CD14-positive monocyte (primary cell): ENCODE measurements around the gene ASPA. TPM values are rescaled to one million over a fixed set of nuclear protein-coding genes. Genes with fewer than 3 reads are reported as not detected.
"Not testable (repeated sequence)": the region's sequence is repeated elsewhere in the genome, so short reads cannot be mapped to it uniquely, and the experiment has no call there.

Experiments
- DNase-seq, 3 donors: peaks; one replicate each; pipeline ENCODE4 v3.0.0-alpha.2; 2011 to 2022
- H2AFZ ChIP-seq: 2 replicates; pipeline ENCODE4 v1.6.0; 2012; ENCODE audit warnings: mild to moderate bottlenecking, low read depth, low read length, inconsistent platforms; ENCODE audit not compliant: insufficient read depth, poor library complexity, severe bottlenecking
- H3K27ac ChIP-seq, 2 donors: 1 replicate in 1 of 2; 2 replicates in 1 of 2; pipeline ENCODE4 v1.5.1; 2012 to 2013; ENCODE audit warnings: low read length in 2 of 2, control low read depth in 1 of 2, inconsistent platforms in 1 of 2, low read depth in 1 of 2, mild to moderate bottlenecking in 1 of 2
- H3K27me3 ChIP-seq, 2 donors: one replicate each; pipeline versions ENCODE4 v1.6.0 to v1.6.1; 2011 to 2013; ENCODE audit warnings: low read length in 2 of 2; ENCODE audit not compliant: control insufficient read depth in 2 of 2, insufficient read depth in 2 of 2
- H3K36me3 ChIP-seq, 2 donors: replicated peaks in 1 of 2; 1 replicate in 1 of 2; 2 replicates in 1 of 2; pipeline versions ENCODE4 v1.5.1 to v1.6.1; 2012 to 2013; ENCODE audit warnings: low read length in 2 of 2, control low read depth in 1 of 2, inconsistent platforms in 1 of 2, mild to moderate bottlenecking in 1 of 2; ENCODE audit not compliant: insufficient read depth in 2 of 2, control insufficient read depth in 1 of 2
- H3K4me1 ChIP-seq, 2 donors: 1 replicate in 1 of 2; 2 replicates in 1 of 2; pipeline versions ENCODE4 v1.5.1 to v1.6.1; 2012 to 2013; ENCODE audit warnings: low read length in 2 of 2, control low read depth in 1 of 2, inconsistent platforms in 1 of 2, mild to moderate bottlenecking in 1 of 2, moderate library complexity in 1 of 2; ENCODE audit not compliant: insufficient read depth in 2 of 2, control insufficient read depth in 1 of 2
- H3K4me2 ChIP-seq: replicated peaks from 2 replicates; pipeline ENCODE3; 2012; ENCODE audit warnings: low read length, moderate library complexity, mild to moderate bottlenecking; ENCODE audit not compliant: poor library complexity, severe bottlenecking; ENCODE audit errors: extremely low read depth
- H3K4me3 ChIP-seq, 3 experiments: fragments of 200-600 bp in 1 of 3; sonication (generic) in 1 of 3; replicated peaks in 1 of 3; 1 replicate in 2 of 3; 2 replicates in 1 of 3; pipeline ENCODE4 v1.5.1; 2011 to 2013; ENCODE audit warnings: low read length in 3 of 3, mild to moderate bottlenecking in 3 of 3, control low read depth in 2 of 3, low read depth in 2 of 3, inconsistent platforms in 1 of 3, moderate library complexity in 1 of 3
- H3K79me2 ChIP-seq: 2 replicates; pipeline ENCODE4 v1.6.0; 2012; ENCODE audit warnings: mild to moderate bottlenecking, control low read depth, inconsistent platforms, low read length, moderate library complexity; ENCODE audit not compliant: insufficient read depth
- H3K9ac ChIP-seq: 2 replicates; pipeline ENCODE4 v1.6.0; 2017; ENCODE audit warnings: low read length, mild to moderate bottlenecking; ENCODE audit not compliant: insufficient read depth, poor library complexity, severe bottlenecking
- H3K9me3 ChIP-seq, 2 donors: replicated peaks in 1 of 2; 1 replicate in 1 of 2; 2 replicates in 1 of 2; pipeline versions ENCODE4 v1.5.1 to v1.6.1; 2012 to 2013; ENCODE audit warnings: low read length in 2 of 2, control low read depth in 1 of 2; ENCODE audit not compliant: control insufficient read depth in 1 of 2, insufficient read depth in 1 of 2
- H4K20me1 ChIP-seq: 2 replicates; pipeline ENCODE4 v1.6.0; 2012; ENCODE audit warnings: mild to moderate bottlenecking, low read length, control low read depth, moderate library complexity; ENCODE audit not compliant: insufficient read depth
- H3K27ac Mint-ChIP-seq, 7 donors: one replicate each; pipeline ENCODE4 v1.8.0; 2020; ENCODE audit warnings: mild to moderate bottlenecking in 7 of 7, mixed read lengths in 7 of 7, moderate library complexity in 6 of 7, inconsistent platforms in 2 of 7
- H3K27me3 Mint-ChIP-seq, 3 donors: one replicate each; pipeline ENCODE4 v1.8.0; 2021 to 2022; ENCODE audit warnings: low read depth in 3 of 3, mild to moderate bottlenecking in 3 of 3, mixed read lengths in 3 of 3, moderate library complexity in 3 of 3, inconsistent platforms in 1 of 3
- H3K36me3 Mint-ChIP-seq, 2 donors: one replicate each; pipeline ENCODE4 v1.8.0; 2020; ENCODE audit warnings: mixed read lengths in 2 of 2, inconsistent platforms in 1 of 2, mild to moderate bottlenecking in 1 of 2
- H3K4me1 Mint-ChIP-seq: one replicate; pipeline ENCODE4 v1.8.0; 2020; ENCODE audit warnings: mild to moderate bottlenecking, mixed read lengths
- H3K4me3 Mint-ChIP-seq, 2 donors: one replicate each; pipeline ENCODE4 v1.8.0; 2020; ENCODE audit warnings: mild to moderate bottlenecking in 2 of 2, mixed read lengths in 2 of 2, moderate library complexity in 1 of 2
- H3K9me3 Mint-ChIP-seq, 7 donors: one replicate each; pipeline ENCODE4 v1.8.0; 2020 to 2022; ENCODE audit warnings: mixed read lengths in 7 of 7, mild to moderate bottlenecking in 6 of 7, moderate library complexity in 6 of 7, inconsistent platforms in 2 of 7
- CTCF ChIP-seq: fragments of 200-600 bp; IDR thresholded peaks from one replicate; pipeline ENCODE4 v1.8.0; 2022; ENCODE audit warnings: antibody characterized with exemption, mild to moderate bottlenecking
- WGBS: methylation state at CpG from one replicate; pipeline ENCODE4 v1.1.5; 2013; ENCODE audit warnings: missing lambda C conversion rate; ENCODE audit not compliant: insufficient coverage; 5-methylcytosine and 5-hydroxymethylcytosine counted together
- intact Hi-C, 2 donors: fragments of 100-400 bp; cut with micrococcal nuclease; formaldehyde crosslinking; loops; one replicate each; pipeline versions ENCODE4 v1.15.0 to v1.15.1; 2023
- polyA minus RNA-seq: library from RNA; depleted of rRNA, polyadenylated mRNA; stranded (reverse); fragments of >200 nt; gene quantifications from 2 replicates; pipeline ENCODE4 v1.2.3, GENCODE V29; 2012
- polyA plus RNA-seq, 3 donors: library from polyadenylated mRNA; depleted of rRNA in 1 of 3; unstranded in 2 of 3; stranded (reverse) in 1 of 3; fragments of 300-500 nt in 2 of 3; fragments of >200 nt in 1 of 3; fragmentation: Illumina TruSeq in 2 of 3; gene quantifications; 1 replicate in 2 of 3; 2 replicates in 1 of 3; pipeline ENCODE4 v1.2.3, GENCODE V29; 2012 to 2021
- total RNA-seq, 12 experiments: library from RNA in 1 of 12; stranded (reverse) in 1 of 12; fragments of 120-200 nt in 1 of 12; gene quantifications; one replicate each; pipeline ENCODE4 v1.2.4 and lab custom pipeline; 2013 to 2026; ENCODE audit warnings: mixed read lengths in 6 of 12, inconsistent platforms in 1 of 12

The ASPA gene
- total RNA-seq (2013): not detected
- not detected for polyA plus RNA-seq
- polyA minus RNA-seq: not detected in 2 replicates
- 0 to 1.5 (median 0) reads per million in 11 experiments for total RNA-seq (lab: John Stamatoyannopoulos, UW)

DNA sequence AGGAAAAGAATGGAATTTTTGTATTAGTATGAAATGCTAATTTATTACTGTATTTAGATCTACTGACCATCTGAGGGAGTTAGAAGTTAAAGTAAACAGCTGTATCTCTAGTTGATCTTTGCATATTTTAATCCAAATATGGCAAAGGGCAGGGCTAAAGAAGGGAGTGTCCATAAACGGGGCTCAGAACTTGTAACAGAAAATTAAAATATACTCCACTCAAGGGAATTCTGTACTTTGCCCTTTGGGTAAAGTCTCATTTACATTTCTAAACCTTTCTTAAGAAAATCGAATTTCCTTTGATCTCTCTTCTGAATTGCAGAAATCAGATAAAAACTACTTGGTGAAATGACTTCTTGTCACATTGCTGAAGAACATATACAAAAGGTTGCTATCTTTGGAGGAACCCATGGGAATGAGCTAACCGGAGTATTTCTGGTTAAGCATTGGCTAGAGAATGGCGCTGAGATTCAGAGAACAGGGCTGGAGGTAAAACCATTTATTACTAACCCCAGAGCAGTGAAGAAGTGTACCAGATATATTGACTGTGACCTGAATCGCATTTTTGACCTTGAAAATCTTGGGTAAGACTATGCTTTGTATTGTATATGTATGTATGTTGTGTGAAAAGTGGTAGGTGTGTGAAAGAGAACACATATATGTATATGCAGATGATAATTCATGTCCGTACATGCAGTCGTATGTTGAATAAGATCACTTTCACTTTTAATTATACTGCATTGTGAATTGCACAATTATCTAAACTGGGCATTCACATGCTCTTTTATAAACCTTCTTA lies at the start of gene ASPA:
ASPA (plus strand) TSS at position 186 of the 799 bp plus-strand sequence; CDS start at position 349, 163 bp downstream.
- TF ChIP-seq CTCF: no peak
- Histone ChIP-seq H3K79me2 (no peaks in the 10 kb centered on the region), H3K27ac (no peak within 1 kb of the TSS), H3K27me3 (no peaks in the 10 kb centered on the region), H3K9ac (no peak within 1 kb of the TSS), H2AFZ (no peak within 1 kb of the TSS), H3K9me3 (peaks cover 0 to 3% of the 10 kb centered on the region in 2 donors), H3K4me1 (no peaks in the 10 kb centered on the region), H3K4me3 (peak within 1 kb of the TSS; percentile 24 to 54 (median 36)), H4K20me1 (no peaks in the 10 kb centered on the region), H3K36me3 (no peaks in the 10 kb centered on the region), H3K4me2 (peak within 1 kb of the TSS; percentile 37)
- Mint-ChIP-seq H3K9me3 (peaks cover 3 to 10% (median 7%) of the 10 kb centered on the region in 7 donors), H3K36me3 (no peaks in the 10 kb centered on the region), H3K4me3 (peak within 1 kb of the TSS; percentile 61 to 89), H3K27ac (peak within 1 kb of the TSS in 2 of 7 donors; percentile 32 to 42), H3K27me3 (peaks cover 2 to 9% (median 3%) of the 10 kb centered on the region in 3 donors), H3K4me1 (peaks cover 5% of the 10 kb centered on the region)
- intact Hi-C loops: no loop called here
- DNase-seq: no peak
- no CpG with 5 or more reads among the region's 7 CpGs for WGBS

GRCh38 chr17:3433215-3433614 lies 42.6 kb upstream of the ASPA start:
- H3K36me3 Mint-ChIP-seq, H3K4me2 ChIP-seq, H3K27ac ChIP-seq, H3K36me3 ChIP-seq, H3K4me1 ChIP-seq, H3K4me3 Mint-ChIP-seq, H4K20me1 ChIP-seq, H3K79me2 ChIP-seq, H3K4me3 ChIP-seq, H3K27me3 ChIP-seq, intact Hi-C loops, H3K9me3 ChIP-seq, H3K4me1 Mint-ChIP-seq, H2AFZ ChIP-seq, H3K9me3 Mint-ChIP-seq, H3K9ac ChIP-seq: not testable (repeated sequence)
- peaks cover 6 to 15% (median 7%) of the 10 kb centered on the region in 3 donors for H3K27me3 Mint-ChIP-seq
- DNase-seq: peak; percentile 1 to 20 (median 14)
- H3K27ac Mint-ChIP-seq: peak overlapping the region in 2 of 7 donors; percentile 30 to 35
- WGBS: 2% methylated on average over 6 of the region's 7 CpGs
